Measurements from ENCODE around the gene KLHDC4. TPM values are rescaled to one million over a fixed set of nuclear protein-coding genes. Genes with fewer than 3 reads are reported as not detected.

KLHDC4 gene
- total and polyA plus RNA-seq, 2 donors (not counting 1 experiment from before 2014, with no cell fraction given), result 51.3 to 90.8 TPM

DNA sequence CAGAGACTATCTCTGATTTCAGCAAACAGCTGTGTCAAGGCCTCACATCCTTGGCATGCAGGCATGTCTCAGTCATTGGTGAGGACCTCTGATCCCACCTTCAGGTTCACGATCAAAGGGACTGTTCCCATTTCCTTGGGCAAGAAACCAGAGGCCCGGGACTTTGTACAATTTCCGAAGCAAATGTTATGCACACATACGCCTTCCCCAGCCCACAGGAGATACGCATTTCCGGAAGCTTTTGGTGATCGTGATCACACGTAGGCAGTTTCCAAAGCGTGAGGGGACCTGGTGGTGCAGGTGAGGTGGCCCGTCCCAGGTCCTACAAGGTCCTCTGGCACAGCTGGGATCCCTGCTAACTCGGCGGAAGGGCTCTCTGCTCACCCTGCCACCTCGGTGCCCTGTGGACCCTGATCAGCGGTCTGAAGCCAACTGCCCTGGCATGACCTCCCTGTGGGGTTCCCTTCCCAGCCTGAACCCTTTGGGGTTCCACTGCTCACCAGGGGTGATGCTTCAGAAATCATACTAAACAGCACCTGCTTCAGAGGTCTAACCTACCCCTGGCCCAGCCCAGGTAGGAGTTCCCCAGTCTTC lies 28.8 kb upstream of the KLHDC4 start:
- no peaks in the 10 kb centered on the region for H3K27me3 ChIP-seq (replicated peaks in 1 of 4; ENCODE audit: control extremely low read depth in 1 of 4, control insufficient read depth in 3 of 4, insufficient read depth in 4 of 4, low read length in 3 of 4)
- intact Hi-C loops (cut with micrococcal nuclease), result no loop called here
- no peaks in the 10 kb centered on the region for H3K79me2 ChIP-seq (ENCODE audit: control insufficient read depth, insufficient read depth, low read length)
- ChIA-PET CTCF (interaction anchor here (1.0 to 2.9 kb wide), 2 partner anchors 15 kb away, joined by 3 to 18 read pairs; no protein-coding TSS in a partner anchor), POLR2A (no interaction called here)
- no peaks in the 10 kb centered on the region for H3K4me1 Mint-ChIP-seq
- no peaks in the 10 kb centered on the region for H4K20me1 ChIP-seq (ENCODE audit: control insufficient read depth, insufficient read depth, low read length, poor library complexity, severe bottlenecking)
- H3K4me3 ChIP-seq (ENCODE audit: control extremely low read depth in 1 of 5, extremely low read depth in 1 of 5, insufficient read depth in 1 of 5, low read depth in 2 of 5, low read length in 4 of 5), result no peak overlapping the region
- H3K9me3 ChIP-seq (ENCODE audit: control extremely low read depth in 1 of 3, control insufficient read depth in 2 of 3, insufficient read depth in 1 of 3, low read length in 2 of 3), result peaks cover 0 to under 1% (median 0%) of the 10 kb centered on the region in 3 donors
- WGBS (ENCODE audit: insufficient coverage), result 78% methylated on average over 5 of the region's 14 CpGs
- no peaks in the 10 kb centered on the region for H3K27me3 Mint-ChIP-seq
- H3K4me1 ChIP-seq (ENCODE audit: control insufficient read depth in 2 of 2, insufficient read depth in 2 of 2, low read length in 2 of 2), result no peaks in the 10 kb centered on the region
- no peak overlapping the region for H3K9ac ChIP-seq (ENCODE audit: low read length)
- H3K27ac ChIP-seq (ENCODE audit: low read length in 2 of 2), result no peak overlapping the region
- DNase-seq, result no peak
- TF ChIP-seq, protein P1, sequence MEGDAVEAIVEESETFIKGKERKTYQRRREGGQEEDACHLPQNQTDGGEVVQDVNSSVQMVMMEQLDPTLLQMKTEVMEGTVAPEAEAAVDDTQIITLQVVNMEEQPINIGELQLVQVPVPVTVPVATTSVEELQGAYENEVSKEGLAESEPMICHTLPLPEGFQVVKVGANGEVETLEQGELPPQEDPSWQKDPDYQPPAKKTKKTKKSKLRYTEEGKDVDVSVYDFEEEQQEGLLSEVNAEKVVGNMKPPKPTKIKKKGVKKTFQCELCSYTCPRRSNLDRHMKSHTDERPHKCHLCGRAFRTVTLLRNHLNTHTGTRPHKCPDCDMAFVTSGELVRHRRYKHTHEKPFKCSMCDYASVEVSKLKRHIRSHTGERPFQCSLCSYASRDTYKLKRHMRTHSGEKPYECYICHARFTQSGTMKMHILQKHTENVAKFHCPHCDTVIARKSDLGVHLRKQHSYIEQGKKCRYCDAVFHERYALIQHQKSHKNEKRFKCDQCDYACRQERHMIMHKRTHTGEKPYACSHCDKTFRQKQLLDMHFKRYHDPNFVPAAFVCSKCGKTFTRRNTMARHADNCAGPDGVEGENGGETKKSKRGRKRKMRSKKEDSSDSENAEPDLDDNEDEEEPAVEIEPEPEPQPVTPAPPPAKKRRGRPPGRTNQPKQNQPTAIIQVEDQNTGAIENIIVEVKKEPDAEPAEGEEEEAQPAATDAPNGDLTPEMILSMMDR (IDR thresholded peaks at IDR 0.05), result no peak
- no peak for TF ChIP-seq EZH2 (IDR thresholded peaks at IDR 0.05; ENCODE audit: borderline replicate concordance, insufficient read depth, low read depth, low read length, poor library complexity, severe bottlenecking)
- no peaks in the 10 kb centered on the region for H3K9me3 Mint-ChIP-seq (ENCODE audit: insufficient read depth)
- H3K4me3 Mint-ChIP-seq, result no peak overlapping the region
- ATAC-seq (ENCODE audit: low read depth), result no peak
- no peak overlapping the region for H2AFZ ChIP-seq (ENCODE audit: insufficient read depth, low read depth, low read length, poor library complexity, severe bottlenecking)
- no peaks in the 10 kb centered on the region for H3K36me3 ChIP-seq (replicated peaks in 1 of 2; ENCODE audit: control extremely low read depth in 1 of 2, control insufficient read depth in 1 of 2, extremely low read depth in 1 of 2, insufficient read depth in 2 of 2, low read length in 1 of 2)
- no peak overlapping the region for H3K27ac Mint-ChIP-seq
- H3K4me2 ChIP-seq (replicated peaks; ENCODE audit: low read depth, low read length, poor library complexity, severe bottlenecking), result no peak overlapping the region

DNA sequence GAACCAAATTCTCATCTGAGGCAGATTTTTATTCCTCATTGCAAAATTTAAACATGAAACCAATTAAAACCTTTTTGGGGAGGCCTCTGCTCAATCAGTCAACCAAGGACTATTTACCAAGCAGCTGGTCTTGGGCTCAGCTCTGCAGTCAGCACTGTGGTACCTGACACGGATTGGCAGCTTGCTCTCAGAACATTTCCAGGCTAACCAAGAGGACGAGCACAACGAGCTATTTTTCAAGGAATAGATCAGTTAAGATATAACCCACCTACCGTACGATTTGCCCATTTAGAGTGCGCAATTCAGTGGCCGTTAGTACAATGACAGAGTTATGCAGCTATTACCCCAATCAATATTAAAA lies 26.4 kb upstream of the KLHDC4 start:
- Histone ChIP-seq H3K4me2 (replicated peaks; ENCODE audit: low read depth, low read length, poor library complexity, severe bottlenecking) (no peak overlapping the region), H4K20me1 (ENCODE audit: control insufficient read depth, insufficient read depth, low read length, poor library complexity, severe bottlenecking) (no peaks in the 10 kb centered on the region), H3K79me2 (ENCODE audit: control insufficient read depth, insufficient read depth, low read length) (no peaks in the 10 kb centered on the region), H3K27ac (ENCODE audit: low read length in 2 of 2) (no peak overlapping the region), H3K9me3 (ENCODE audit: control extremely low read depth in 1 of 3, control insufficient read depth in 2 of 3, insufficient read depth in 1 of 3, low read length in 2 of 3) (no peaks in the 10 kb centered on the region), H3K36me3 (replicated peaks in 1 of 2; ENCODE audit: control extremely low read depth in 1 of 2, control insufficient read depth in 1 of 2, extremely low read depth in 1 of 2, insufficient read depth in 2 of 2, low read length in 1 of 2) (no peaks in the 10 kb centered on the region), H2AFZ (ENCODE audit: insufficient read depth, low read depth, low read length, poor library complexity, severe bottlenecking) (no peak overlapping the region), H3K4me3 (ENCODE audit: control extremely low read depth in 1 of 5, extremely low read depth in 1 of 5, insufficient read depth in 1 of 5, low read depth in 2 of 5, low read length in 4 of 5) (no peak overlapping the region), H3K27me3 (replicated peaks in 1 of 4; ENCODE audit: control extremely low read depth in 1 of 4, control insufficient read depth in 3 of 4, insufficient read depth in 4 of 4, low read length in 3 of 4) (no peaks in the 10 kb centered on the region), H3K4me1 (ENCODE audit: control insufficient read depth in 2 of 2, insufficient read depth in 2 of 2, low read length in 2 of 2) (no peaks in the 10 kb centered on the region), H3K9ac (ENCODE audit: low read length) (no peak overlapping the region)
- no peak for DNase-seq
- H3K27ac Mint-ChIP-seq, result no peak overlapping the region
- CTCF ChIA-PET, result interaction anchor here (2.9 kb wide), 1 partner anchor 13 kb away, joined by 18 read pairs; no protein-coding TSS in a partner anchor
- H3K4me1 Mint-ChIP-seq, result no peaks in the 10 kb centered on the region
- 93% methylated on average over 7 of the region's 7 CpGs for WGBS (ENCODE audit: insufficient coverage)
- H3K27me3 Mint-ChIP-seq, result no peaks in the 10 kb centered on the region
- no peak for TF ChIP-seq EZH2 (IDR thresholded peaks at IDR 0.05; ENCODE audit: borderline replicate concordance, insufficient read depth, low read depth, low read length, poor library complexity, severe bottlenecking)
- TF ChIP-seq, protein P1 (IDR thresholded peaks at IDR 0.05), result no peak
- no peaks in the 10 kb centered on the region for H3K9me3 Mint-ChIP-seq (ENCODE audit: insufficient read depth)
- no peak for ATAC-seq (ENCODE audit: low read depth)
- intact Hi-C loops (cut with micrococcal nuclease), result no loop called here
- POLR2A ChIA-PET, result interaction anchor here (0.6 kb wide), 1 partner anchor 18 kb away, joined by 3 read pairs; no protein-coding TSS in a partner anchor
- no peak overlapping the region for H3K4me3 Mint-ChIP-seq

Measured in B cell (primary cell).